Measurements from ENCODE around the gene CADM2. TPM values are rescaled to one million over a fixed set of nuclear protein-coding genes. Genes with fewer than 3 reads are reported as not detected.

The CADM2 gene
- total RNA-seq, 2 experiments from 2014 or later, result not detected

DNA sequence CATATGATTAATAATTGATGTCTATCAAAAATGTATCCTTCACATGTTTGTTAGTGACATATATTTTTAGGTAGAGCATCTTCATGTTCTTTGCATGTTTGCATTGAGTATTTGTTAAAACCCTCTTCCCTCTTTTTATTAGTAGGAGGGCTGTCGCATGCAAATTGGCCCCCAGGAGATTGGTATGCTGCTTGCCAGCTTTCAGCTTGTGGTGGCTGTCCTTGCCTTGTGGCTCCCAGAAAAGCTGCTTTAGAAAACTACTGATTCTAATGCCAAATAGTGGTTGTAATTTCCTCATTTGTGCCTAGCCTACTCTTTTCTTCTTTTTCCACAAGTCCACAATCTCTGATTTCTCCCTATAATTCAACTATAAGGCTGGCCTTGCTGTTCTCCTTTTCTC lies 1145.4 kb downstream of the CADM2 start:
- Mint-ChIP-seq H3K4me1 (ENCODE audit: low read depth) (no peaks in the 10 kb centered on the region), H3K36me3 (ENCODE audit: low read depth) (no peaks in the 10 kb centered on the region), H3K27me3 (ENCODE audit: low read depth) (no peaks in the 10 kb centered on the region), H3K4me3 (no peak overlapping the region), H3K9me3 (peaks cover 19% of the 10 kb centered on the region), H3K27ac (no peak overlapping the region)
- CTCF ChIA-PET, result no interaction called here
- no peak for DNase-seq
- intact Hi-C loops (cut with micrococcal nuclease), result no loop called here

- Mint-ChIP-seq H3K36me3 (ENCODE audit: low read depth) (no peaks in the 10 kb centered on the region), H3K27me3 (ENCODE audit: low read depth) (no peaks in the 10 kb centered on the region), H3K9me3 (peaks cover 12% of the 10 kb centered on the region), H3K4me3 (no peak overlapping the region), H3K27ac (no peak overlapping the region), H3K4me1 (ENCODE audit: low read depth) (no peaks in the 10 kb centered on the region)
- intact Hi-C loops (cut with micrococcal nuclease), result no loop called here
- DNase-seq, result no peak
- CTCF ChIA-PET, result no interaction called here
Measured at GRCh38 chr3:86109434-86109833, 1150.6 kb downstream of the CADM2 start.

Small RNAs within 50 kb of the gene (microRNA-seq; reads per million reads assigned to microRNA genes)
- not detected for gene MIR5688 (ENCODE audit: borderline microRNAs expressed, borderline replicate concordance)

Measured in activated naive CD4-positive, alpha-beta T cell treated with anti-CD3 and anti-CD28 coated beads for 36 hours (primary cell).